ENCODE results near the gene PCDHGA7.

DNA sequence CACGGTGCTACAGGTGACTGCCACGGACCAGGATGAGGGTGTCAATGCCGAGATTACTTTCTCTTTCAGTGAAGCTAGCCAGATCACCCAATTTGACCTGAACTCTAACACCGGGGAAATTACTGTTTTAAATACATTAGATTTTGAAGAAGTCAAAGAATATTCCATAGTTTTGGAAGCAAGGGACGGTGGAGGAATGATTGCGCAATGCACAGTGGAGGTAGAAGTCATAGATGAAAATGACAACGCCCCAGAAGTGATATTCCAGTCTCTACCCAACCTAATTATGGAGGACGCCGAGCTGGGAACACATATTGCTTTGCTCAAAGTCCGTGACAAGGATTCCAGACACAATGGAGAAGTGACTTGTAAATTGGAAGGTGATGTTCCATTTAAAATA is 6.1 kb downstream of the PCDHGA7 start:
- TF ChIP-seq, protein P1, sequence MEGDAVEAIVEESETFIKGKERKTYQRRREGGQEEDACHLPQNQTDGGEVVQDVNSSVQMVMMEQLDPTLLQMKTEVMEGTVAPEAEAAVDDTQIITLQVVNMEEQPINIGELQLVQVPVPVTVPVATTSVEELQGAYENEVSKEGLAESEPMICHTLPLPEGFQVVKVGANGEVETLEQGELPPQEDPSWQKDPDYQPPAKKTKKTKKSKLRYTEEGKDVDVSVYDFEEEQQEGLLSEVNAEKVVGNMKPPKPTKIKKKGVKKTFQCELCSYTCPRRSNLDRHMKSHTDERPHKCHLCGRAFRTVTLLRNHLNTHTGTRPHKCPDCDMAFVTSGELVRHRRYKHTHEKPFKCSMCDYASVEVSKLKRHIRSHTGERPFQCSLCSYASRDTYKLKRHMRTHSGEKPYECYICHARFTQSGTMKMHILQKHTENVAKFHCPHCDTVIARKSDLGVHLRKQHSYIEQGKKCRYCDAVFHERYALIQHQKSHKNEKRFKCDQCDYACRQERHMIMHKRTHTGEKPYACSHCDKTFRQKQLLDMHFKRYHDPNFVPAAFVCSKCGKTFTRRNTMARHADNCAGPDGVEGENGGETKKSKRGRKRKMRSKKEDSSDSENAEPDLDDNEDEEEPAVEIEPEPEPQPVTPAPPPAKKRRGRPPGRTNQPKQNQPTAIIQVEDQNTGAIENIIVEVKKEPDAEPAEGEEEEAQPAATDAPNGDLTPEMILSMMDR (IDR thresholded peaks at IDR 0.05): no peak
- no peak for TF ChIP-seq POLR2A (IDR thresholded peaks at IDR 0.05)

Measured in thyroid gland (tissue), 4 donors.